HepG2 (cell line): ENCODE results near the gene ACSL3.

ENCODE experiments used
- NR2F6 ChIP-seq, 2 experiments: IDR thresholded peaks; 2 replicates each; pipeline ENCODE4 v1.6.1; 2016; ENCODE audit warnings: antibody characterized with exemption in 1 of 2, mild to moderate bottlenecking in 1 of 2
- TF ChIP-seq, protein P1 (sequence below): sonication (generic); formaldehyde crosslinking; IDR thresholded peaks from 2 replicates; pipeline ENCODE4 v1.5.0; 2020; ENCODE audit warnings: missing genetic modification reagents

DNA sequence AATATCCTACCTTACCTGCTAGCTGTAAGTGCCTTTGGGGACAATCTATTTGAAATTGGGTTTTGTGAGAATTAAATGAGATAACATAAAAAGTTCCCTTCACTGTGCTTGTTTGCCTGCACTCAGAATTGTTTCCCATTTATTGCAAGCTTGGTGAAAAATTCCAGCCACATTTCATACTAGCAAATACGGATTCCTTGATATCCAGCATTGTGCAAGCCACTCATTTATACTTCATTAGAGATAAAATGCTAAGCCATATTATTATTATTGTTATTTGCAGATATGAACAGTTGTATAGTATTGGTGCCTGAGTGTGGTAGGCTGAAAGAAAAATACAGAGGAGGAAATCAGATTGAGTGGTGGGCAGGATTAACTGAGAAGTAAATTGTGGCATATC lies 31.9 kb downstream of the ACSL3 start:
- no peak for TF ChIP-seq NR2F6 (IDR thresholded peaks at IDR 0.05)
- TF ChIP-seq NR2F6 (CRISPR knock-in tag; IDR thresholded peaks at IDR 0.05) = no peak
- TF ChIP-seq, protein P1, sequence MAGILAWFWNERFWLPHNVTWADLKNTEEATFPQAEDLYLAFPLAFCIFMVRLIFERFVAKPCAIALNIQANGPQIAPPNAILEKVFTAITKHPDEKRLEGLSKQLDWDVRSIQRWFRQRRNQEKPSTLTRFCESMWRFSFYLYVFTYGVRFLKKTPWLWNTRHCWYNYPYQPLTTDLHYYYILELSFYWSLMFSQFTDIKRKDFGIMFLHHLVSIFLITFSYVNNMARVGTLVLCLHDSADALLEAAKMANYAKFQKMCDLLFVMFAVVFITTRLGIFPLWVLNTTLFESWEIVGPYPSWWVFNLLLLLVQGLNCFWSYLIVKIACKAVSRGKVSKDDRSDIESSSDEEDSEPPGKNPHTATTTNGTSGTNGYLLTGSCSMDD (CRISPR knock-in tag) = no peak
